ENCODE results near the gene MAMDC2.

Gene MAMDC2

DNA sequence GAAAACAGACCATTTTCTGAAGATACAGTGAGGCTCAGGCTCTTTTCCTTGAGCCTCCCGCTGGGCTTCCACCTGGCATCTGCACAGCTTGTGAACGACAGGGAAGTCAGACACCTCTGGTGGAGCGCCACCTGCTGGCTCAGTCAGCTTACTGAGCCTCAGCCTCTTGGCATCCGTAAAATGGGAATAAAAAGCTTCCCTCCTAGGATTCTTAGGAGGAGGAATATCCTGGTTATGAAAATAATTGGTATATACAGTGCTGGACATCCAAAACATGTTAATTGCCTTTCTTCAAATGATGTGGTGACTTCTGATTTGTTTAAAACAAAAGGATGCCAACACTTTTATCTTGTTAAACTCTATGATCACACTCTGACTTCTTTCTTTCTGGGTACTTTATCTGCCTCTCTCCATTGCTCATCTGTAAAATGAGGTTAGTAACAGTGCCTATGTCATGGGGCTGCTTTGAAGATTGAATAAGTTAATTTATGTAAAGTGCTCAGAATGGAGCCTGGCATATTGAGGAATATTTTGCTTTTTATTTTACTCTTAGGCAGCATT, 67.5 kb downstream of the MAMDC2 start:
- DNase-seq = no peak

- DNase-seq = no peak
Observed at GRCh38 chr9:70111641-70112236, 68.1 kb downstream of the MAMDC2 start.

- no peak for DNase-seq
Observed at GRCh38 chr9:70112981-70113380, 69.3 kb downstream of the MAMDC2 start.

GRCh38 chr9:70113403-70114022, 69.9 kb downstream of the MAMDC2 start:
- DNase-seq = peak; percentile 13

GRCh38 chr9:70114898-70115297, 71.2 kb downstream of the MAMDC2 start:
- DNase-seq = no peak

- no peak for DNase-seq
Observed at GRCh38 chr9:70117835-70118319, 74.2 kb downstream of the MAMDC2 start.

DNA sequence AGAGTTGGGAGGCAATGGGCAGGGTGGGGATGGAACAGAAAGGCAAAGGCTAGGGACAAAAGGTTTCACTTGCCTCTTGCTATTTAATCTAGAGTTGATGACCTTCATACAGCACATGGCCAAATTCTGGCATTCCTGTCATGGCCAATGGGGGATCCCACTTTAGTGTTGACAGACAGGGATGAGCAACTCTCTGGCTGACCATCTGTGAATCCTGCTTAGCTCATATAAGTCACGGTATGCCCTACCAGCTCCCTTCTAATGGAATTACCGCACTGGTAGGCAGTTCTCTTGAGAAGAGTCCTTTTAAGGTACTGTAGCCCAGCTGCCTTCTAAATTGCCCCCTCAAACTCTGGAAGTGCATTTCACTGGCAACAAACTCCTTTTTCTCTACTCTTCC, 76.1 kb downstream of the MAMDC2 start:
- no peak for DNase-seq

GRCh38 chr9:70120834-70121510, 77.3 kb downstream of the MAMDC2 start:
- DNase-seq = no peak

DNA sequence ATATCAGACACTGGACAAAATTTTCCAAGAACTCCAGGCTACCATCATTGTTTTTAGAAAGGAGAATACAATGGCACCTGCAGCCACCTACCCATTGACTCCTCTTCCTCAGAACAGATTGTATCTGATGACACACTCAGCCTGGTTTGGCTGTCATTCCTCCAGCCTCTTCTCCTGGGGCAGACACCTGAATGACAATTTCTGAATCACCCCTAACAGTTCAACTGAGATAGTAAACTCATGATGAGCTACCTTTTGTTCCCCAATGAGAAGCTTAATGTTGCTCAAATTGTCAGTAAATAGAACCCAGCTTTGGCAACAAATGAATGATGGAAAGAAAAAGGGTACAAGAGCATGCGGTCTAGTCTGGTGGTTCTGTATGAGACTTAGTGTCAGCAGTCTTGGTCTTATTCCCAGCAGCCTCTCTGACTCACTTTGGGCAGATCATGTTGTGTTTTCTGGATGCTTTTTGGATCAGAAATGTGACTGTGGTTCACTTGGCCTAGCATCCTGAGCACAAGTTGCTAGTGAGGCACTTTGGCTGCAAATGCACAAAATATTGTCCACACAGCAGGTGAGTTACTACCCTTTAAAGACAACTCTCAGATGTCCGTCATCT, 78.3 kb downstream of the MAMDC2 start:
- DNase-seq = no peak

DNA sequence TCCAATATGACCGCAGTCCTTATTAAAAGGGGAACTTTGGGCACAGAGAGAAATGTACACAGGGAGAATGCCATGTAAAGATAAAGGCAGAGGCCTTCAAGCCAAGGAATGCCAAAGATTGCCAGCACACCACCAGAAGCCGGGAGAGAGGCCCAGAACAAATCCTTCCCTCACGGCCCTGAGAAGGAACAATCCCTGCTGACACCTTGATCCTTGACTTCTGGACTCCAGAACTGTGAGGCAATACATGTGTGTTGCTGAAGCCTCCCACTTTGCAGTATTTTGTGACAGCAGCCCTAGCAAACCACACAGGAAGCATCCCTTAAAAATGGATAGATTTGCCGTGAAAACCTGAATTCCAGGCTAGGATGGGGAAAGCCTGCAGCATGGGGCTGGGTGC, 80.0 kb downstream of the MAMDC2 start:
- no peak for DNase-seq

DNA sequence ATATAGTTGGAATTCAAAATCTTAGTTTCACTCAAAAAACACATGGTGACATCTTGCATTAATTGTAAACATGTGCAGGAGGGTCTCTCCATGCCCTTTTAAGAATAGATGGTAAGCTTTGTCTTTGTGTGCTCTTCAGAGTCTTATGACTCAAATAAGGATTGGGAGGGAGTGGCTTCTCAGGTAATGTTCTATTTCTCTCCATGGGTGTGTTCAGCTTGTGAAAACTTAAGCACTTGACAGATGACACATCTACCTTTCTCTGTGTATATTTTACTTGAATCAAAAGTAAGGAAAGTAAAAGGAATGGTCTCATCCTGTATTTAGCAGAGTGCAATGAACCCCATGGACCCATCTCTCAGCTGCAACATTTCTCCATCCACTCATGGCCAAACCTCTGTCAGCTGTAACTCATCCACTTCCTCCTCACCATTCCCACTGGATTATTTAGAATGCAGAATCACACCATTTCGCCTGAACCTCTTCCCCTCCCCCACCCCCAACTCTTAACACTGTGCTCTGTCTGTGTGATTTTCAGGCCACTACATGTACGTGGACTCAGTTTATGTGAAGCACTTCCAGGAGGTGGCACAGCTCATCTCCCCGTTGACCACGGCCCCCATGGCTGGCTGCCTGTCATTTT, 82.1 kb downstream of the MAMDC2 start:
- no peak for DNase-seq

- DNase-seq = no peak
Observed at GRCh38 chr9:70127036-70127435, 83.4 kb downstream of the MAMDC2 start.

- DNase-seq = no peak
Observed at GRCh38 chr9:70127540-70128416, 84.1 kb downstream of the MAMDC2 start.

- DNase-seq = no peak
Observed at GRCh38 chr9:70130266-70130665, 86.6 kb downstream of the MAMDC2 start.

DNA sequence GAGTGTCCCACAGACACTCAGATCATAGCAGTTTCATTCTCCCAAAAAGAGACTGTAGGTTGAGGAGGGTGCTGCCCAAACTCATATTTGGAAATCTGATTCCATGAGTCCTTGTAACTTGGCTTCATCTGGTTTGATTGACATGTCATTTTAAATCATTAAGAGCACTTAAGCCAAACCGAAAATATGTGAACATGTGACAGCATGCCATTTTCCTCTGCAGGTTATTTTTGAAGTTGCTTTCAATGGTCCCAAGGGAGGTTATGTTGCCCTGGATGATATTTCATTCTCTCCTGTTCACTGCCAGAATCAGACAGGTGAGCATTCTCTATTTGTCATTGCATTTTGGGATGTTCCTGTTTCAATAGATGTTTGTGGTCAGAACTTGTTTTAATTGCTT, 87.6 kb downstream of the MAMDC2 start:
- no peak for DNase-seq

DNA sequence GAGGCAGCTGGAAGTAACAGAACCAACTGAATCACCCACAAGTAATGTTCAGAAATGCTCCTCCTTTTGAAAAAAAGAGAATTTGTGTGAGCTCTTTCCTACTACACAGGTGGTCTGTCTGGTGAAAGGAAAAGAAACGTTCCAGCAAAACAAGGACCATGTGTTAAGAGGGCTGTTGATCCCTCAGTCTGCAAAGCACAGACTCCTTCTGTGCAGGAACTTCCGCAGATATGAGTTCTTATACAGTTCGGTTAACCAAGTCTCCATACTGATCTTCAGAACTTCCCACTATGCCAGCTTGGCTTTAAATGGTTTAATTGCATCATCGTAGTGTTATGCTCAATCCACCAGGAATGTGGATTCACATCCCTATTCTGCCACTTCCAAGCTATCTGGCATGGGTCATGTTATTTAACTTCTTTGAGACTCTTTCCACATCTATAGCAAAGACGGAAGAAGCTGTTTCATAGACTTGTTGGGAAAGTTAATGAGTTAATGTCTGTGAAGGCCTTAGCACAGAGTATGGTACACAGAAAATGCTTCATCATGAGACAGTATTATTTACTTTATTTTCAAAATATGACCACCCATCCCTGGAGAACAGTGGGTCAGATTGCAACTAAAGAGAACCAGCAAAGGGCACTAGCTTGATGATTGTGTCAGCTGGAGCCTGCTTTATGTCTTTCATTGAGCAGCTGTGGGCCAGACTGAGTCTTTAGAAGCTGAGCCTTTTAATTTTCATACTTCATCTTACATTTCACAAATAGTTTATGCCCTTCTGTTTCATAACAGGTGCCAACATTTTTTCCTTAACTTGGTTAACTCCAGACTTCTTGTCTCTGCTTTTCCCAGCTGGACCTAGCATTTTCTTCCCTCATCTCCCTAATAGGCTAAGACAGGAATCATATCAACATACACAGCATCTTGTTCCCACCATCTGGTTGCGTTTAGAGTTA, 89.9 kb downstream of the MAMDC2 start:
- no peak for DNase-seq

DNA sequence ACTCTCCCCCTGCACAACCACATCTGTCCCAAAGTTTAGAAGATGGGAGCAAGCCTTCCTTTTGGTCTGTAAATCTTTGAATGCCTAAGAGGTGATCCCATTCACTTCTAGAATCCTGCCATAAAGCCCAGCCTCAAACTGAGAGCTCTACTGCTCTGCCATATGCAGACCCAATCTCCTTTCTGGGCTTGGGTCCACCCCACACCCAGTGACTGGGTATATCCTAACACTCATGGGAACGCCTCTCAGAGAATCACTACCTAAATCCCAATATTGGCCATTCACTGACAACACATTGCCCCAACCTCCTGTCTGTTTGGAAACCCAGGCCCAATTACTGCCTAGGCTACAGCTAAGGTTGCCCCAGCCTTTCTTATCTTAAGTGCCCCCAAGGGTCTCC, 90.7 kb downstream of the MAMDC2 start:
- no peak for DNase-seq

DNA sequence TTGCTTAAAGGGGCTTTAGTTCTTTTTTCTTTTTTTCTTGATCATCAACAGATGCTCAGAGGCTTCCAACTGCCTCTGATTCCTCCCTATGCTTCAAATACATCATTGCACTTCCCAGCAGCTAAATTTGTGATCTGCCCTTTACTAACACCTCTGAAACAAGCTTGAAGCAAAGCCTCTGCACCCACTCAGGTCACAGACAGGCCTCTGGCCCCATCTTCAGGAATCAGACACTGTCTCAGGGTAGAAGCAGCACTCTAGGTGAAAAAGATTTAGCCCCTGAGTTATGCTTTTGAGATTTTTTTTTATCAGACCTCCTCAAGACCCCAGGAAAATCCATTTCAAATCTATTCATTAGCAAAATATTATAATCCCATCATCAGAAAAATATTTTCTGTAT, 91.5 kb downstream of the MAMDC2 start:
- no peak for DNase-seq

- DNase-seq = no peak
Observed at GRCh38 chr9:70136632-70137031, 93.0 kb downstream of the MAMDC2 start.

- no peak for DNase-seq
Observed at GRCh38 chr9:70137577-70137976, 93.9 kb downstream of the MAMDC2 start.

- DNase-seq = no peak
Observed at GRCh38 chr9:70142101-70142500, 98.5 kb downstream of the MAMDC2 start.

Measured in MV-4-11 (cell line).